Anterior cingulate cortex (tissue), 58 donors: ENCODE data around the gene NAA80.
A peak's percentile ranks its signal among the peaks of the same experiment; 100 is the strongest.

Experiments
- DNase-seq, 58 donors: peaks; one replicate each; lab custom pipeline; 2025; lab: John Stamatoyannopoulos, UW

The NAA80 gene

GRCh38 chr3:50331364-50331907 lies 32.2 kb upstream of the NAA80 start:
- no peak for DNase-seq

- no peak for DNase-seq
Observed at GRCh38 chr3:50330330-50330729, 31.1 kb upstream of the NAA80 start.

- peak; percentile 50 to 99 (median 93) for DNase-seq
Observed at GRCh38 chr3:50327943-50328691, 28.9 kb upstream of the NAA80 start, which contains the start of gene TUSC2. TUSC2 (minus strand) TSS chr3:50328223; CDS start chr3:50328099, 124 bp downstream.

- no peak for DNase-seq
Observed at GRCh38 chr3:50327129-50327528, 27.9 kb upstream of the NAA80 start.

- DNase-seq = no peak
Observed at GRCh38 chr3:50326182-50326541, 27.0 kb upstream of the NAA80 start.

GRCh38 chr3:50325497-50326181 lies 26.4 kb upstream of the NAA80 start:
- no peak for DNase-seq

- DNase-seq = no peak
Observed at GRCh38 chr3:50325113-50325480, 25.9 kb upstream of the NAA80 start.

- peak in 47 of 58 donors; percentile 20 to 77 (median 50) for DNase-seq
Observed at GRCh38 chr3:50324351-50325112, 25.3 kb upstream of the NAA80 start.

- no peak for DNase-seq
Observed at GRCh38 chr3:50323614-50324199, 24.5 kb upstream of the NAA80 start.

- DNase-seq = peak in 1 of 58 donors; percentile 9
Observed at GRCh38 chr3:50323092-50323600, 23.9 kb upstream of the NAA80 start.

GRCh38 chr3:50322386-50323091 lies 23.3 kb upstream of the NAA80 start, which contains the start of gene HYAL2:
HYAL2 (minus strand) TSS chr3:50322745; CDS start chr3:50320489, 2,256 bp downstream.
- no peak for DNase-seq

- DNase-seq = no peak
Observed at GRCh38 chr3:50322115-50322385, 22.8 kb upstream of the NAA80 start.

- peak; percentile 52 to 96 (median 89) for DNase-seq
Observed at GRCh38 chr3:50321336-50322114, 22.3 kb upstream of the NAA80 start.

GRCh38 chr3:50320853-50321335 lies 21.7 kb upstream of the NAA80 start:
- peak in 57 of 58 donors; percentile 43 to 96 (median 85) for DNase-seq

- no peak for DNase-seq
Observed at GRCh38 chr3:50319894-50320625, 20.9 kb upstream of the NAA80 start.

GRCh38 chr3:50319181-50319893 lies 20.1 kb upstream of the NAA80 start:
- DNase-seq = no peak

GRCh38 chr3:50318615-50319014 lies 19.4 kb upstream of the NAA80 start:
- DNase-seq = no peak
